ENCODE measurements around the gene COL18A1. TPM values are rescaled to one million over a fixed set of nuclear protein-coding genes. Genes with fewer than 3 reads are reported as not detected.

COL18A1 gene
- total and polyA plus RNA-seq, 4 donors = 44.9 to 308 (median 232) TPM

DNA sequence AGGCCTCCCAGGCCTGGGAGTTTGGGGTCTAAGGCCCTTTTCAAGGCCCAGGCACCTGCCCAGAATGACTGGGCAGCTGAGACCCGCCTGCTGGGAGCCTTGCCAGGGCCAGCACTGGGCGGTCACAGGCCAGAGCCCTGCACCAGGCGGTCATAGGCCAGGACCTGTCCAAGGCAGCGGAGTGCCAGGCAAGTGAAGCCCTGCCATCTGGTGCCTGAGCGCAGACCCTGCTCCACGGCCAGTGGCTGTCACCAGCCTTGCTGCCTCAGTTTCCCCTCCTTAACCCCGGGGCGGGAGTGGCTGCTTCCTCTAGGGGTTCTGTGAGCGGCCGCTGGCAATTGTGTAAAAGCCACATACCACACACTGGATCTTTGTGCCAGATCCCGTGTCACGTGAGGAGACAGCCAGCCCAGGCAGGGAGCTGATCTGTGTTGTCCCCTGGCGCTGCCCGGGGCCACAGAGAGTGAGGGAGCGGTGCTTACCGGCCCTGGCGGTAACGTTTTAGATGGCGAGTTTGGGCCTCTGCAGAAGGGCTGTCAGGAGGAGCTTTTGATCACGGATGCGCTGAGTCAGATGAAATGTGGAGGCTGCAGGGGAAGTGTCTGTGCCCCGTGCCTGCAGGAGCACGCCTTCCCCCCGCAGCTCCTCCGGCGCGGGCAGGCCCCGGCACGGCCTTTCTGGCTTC is 4.6 kb downstream of the COL18A1 start:
- Histone ChIP-seq H3K9ac (ENCODE audit: low read depth in 1 of 2, low read length in 2 of 2) (peak overlapping the region; percentile 33 to 57), H3K4me1 (ENCODE audit: control insufficient read depth in 4 of 4, insufficient read depth in 4 of 4, low read length in 3 of 4) (peaks cover 23 to 36% (median 28%) of the 10 kb centered on the region in 4 donors), H3K36me3 (ENCODE audit: control insufficient read depth in 4 of 4, insufficient read depth in 3 of 4, low read depth in 1 of 4, low read length in 3 of 4) (no peaks in the 10 kb centered on the region), H3K9me3 (ENCODE audit: control insufficient read depth in 4 of 4, low read length in 3 of 4) (no peaks in the 10 kb centered on the region), H3K27me3 (ENCODE audit: control insufficient read depth in 4 of 4, insufficient read depth in 4 of 4, low read length in 3 of 4) (no peaks in the 10 kb centered on the region), H3K4me3 (ENCODE audit: low read depth in 1 of 3, low read length in 3 of 3) (peak overlapping the region in 1 of 3 donors; percentile 31), H3K27ac (ENCODE audit: low read depth in 1 of 2, low read length in 2 of 2) (peak overlapping the region; percentile 76 to 90)
- TF ChIP-seq YY1 (IDR thresholded peaks at IDR 0.05) (no peak), HNF4A (conservative IDR thresholded peaks at IDR 0.05) (peak; percentile 39 to 59), NR2F2 (IDR thresholded peaks at IDR 0.05) (no peak), RAD21 (IDR thresholded peaks at IDR 0.05) (peak in 1 of 2 donors; percentile 47), GABPA (IDR thresholded peaks at IDR 0.05 in 1 of 2, conservative IDR thresholded peaks at IDR 0.05 in 1 of 2) (no peak), RXRA (IDR thresholded peaks at IDR 0.05) (peak; percentile 25 to 44), SP1 (IDR thresholded peaks at IDR 0.05) (peak; percentile 49), HNF4G (IDR thresholded peaks at IDR 0.05) (no peak), EGR1 (IDR thresholded peaks at IDR 0.05; ENCODE audit: low read depth in 2 of 2) (no peak), JUND (IDR thresholded peaks at IDR 0.05) (no peak)
- TF ChIP-seq, protein P1, sequence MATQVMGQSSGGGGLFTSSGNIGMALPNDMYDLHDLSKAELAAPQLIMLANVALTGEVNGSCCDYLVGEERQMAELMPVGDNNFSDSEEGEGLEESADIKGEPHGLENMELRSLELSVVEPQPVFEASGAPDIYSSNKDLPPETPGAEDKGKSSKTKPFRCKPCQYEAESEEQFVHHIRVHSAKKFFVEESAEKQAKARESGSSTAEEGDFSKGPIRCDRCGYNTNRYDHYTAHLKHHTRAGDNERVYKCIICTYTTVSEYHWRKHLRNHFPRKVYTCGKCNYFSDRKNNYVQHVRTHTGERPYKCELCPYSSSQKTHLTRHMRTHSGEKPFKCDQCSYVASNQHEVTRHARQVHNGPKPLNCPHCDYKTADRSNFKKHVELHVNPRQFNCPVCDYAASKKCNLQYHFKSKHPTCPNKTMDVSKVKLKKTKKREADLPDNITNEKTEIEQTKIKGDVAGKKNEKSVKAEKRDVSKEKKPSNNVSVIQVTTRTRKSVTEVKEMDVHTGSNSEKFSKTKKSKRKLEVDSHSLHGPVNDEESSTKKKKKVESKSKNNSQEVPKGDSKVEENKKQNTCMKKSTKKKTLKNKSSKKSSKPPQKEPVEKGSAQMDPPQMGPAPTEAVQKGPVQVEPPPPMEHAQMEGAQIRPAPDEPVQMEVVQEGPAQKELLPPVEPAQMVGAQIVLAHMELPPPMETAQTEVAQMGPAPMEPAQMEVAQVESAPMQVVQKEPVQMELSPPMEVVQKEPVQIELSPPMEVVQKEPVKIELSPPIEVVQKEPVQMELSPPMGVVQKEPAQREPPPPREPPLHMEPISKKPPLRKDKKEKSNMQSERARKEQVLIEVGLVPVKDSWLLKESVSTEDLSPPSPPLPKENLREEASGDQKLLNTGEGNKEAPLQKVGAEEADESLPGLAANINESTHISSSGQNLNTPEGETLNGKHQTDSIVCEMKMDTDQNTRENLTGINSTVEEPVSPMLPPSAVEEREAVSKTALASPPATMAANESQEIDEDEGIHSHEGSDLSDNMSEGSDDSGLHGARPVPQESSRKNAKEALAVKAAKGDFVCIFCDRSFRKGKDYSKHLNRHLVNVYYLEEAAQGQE (IDR thresholded peaks at IDR 0.05) = peak; percentile 57
- TF ChIP-seq, protein P2, sequence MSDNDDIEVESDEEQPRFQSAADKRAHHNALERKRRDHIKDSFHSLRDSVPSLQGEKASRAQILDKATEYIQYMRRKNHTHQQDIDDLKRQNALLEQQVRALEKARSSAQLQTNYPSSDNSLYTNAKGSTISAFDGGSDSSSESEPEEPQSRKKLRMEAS (IDR thresholded peaks at IDR 0.05) = no peak
- 37% methylated on average over 29 of the region's 29 CpGs for WGBS
- no peak for DNase-seq (ENCODE audit: low spot score)

DNA sequence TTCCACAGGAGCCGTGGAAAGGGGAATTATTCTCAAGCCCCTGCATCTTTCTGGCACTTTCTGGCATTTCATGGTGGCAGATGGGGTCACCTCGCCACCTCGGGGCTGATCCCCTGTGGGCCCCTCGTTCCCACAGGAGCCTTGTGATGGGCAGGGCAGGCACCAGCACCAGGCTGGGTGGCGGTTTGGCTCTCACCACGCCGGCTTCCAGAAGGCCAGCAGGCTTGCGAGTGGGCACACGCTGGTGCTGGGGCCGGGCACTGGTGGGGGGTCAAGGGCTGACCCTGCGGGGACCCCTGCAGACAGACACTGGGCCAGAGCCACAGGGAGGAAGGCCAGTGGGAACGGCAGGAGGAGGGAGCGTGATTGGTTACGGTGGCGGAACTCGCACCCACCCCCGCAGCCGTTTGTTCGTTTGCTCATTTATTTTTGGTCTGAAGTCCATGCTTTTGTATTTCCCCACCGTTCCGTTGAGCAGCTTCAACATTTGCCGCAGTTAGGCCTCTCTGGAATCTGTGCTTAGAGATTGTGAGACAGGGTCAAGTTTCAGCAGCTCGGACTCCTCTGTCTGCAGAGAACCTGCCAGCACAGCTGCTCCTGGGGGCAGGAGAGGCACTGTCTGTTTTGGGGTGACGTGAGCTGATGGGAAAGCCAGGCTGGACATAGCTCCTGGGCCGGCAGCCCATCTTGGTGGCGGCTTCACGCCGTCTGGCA is 5.3 kb downstream of the COL18A1 start:
- DNase-seq (ENCODE audit: low spot score) = peak; percentile 57
- Histone ChIP-seq H3K4me3 (ENCODE audit: low read depth in 1 of 3, low read length in 3 of 3) (peak overlapping the region in 1 of 3 donors; percentile 31), H3K27ac (ENCODE audit: low read depth in 1 of 2, low read length in 2 of 2) (peak overlapping the region; percentile 76 to 90), H3K4me1 (ENCODE audit: control insufficient read depth in 4 of 4, insufficient read depth in 4 of 4, low read length in 3 of 4) (peaks cover 23 to 36% (median 27%) of the 10 kb centered on the region in 4 donors), H3K36me3 (ENCODE audit: control insufficient read depth in 4 of 4, insufficient read depth in 3 of 4, low read depth in 1 of 4, low read length in 3 of 4) (no peaks in the 10 kb centered on the region), H3K9me3 (ENCODE audit: control insufficient read depth in 4 of 4, low read length in 3 of 4) (no peaks in the 10 kb centered on the region), H3K9ac (ENCODE audit: low read depth in 1 of 2, low read length in 2 of 2) (peak overlapping the region; percentile 33 to 73), H3K27me3 (ENCODE audit: control insufficient read depth in 4 of 4, insufficient read depth in 4 of 4, low read length in 3 of 4) (no peaks in the 10 kb centered on the region)
- WGBS = 39% methylated on average over 28 of the region's 28 CpGs
- TF ChIP-seq, protein P3, sequence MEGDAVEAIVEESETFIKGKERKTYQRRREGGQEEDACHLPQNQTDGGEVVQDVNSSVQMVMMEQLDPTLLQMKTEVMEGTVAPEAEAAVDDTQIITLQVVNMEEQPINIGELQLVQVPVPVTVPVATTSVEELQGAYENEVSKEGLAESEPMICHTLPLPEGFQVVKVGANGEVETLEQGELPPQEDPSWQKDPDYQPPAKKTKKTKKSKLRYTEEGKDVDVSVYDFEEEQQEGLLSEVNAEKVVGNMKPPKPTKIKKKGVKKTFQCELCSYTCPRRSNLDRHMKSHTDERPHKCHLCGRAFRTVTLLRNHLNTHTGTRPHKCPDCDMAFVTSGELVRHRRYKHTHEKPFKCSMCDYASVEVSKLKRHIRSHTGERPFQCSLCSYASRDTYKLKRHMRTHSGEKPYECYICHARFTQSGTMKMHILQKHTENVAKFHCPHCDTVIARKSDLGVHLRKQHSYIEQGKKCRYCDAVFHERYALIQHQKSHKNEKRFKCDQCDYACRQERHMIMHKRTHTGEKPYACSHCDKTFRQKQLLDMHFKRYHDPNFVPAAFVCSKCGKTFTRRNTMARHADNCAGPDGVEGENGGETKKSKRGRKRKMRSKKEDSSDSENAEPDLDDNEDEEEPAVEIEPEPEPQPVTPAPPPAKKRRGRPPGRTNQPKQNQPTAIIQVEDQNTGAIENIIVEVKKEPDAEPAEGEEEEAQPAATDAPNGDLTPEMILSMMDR (IDR thresholded peaks at IDR 0.05; ENCODE audit: low read depth, low read length, missing input control) = no peak
- TF ChIP-seq FOXA2 (IDR thresholded peaks at IDR 0.05) = no peak
- peak; percentile 86 for TF ChIP-seq SP1 (IDR thresholded peaks at IDR 0.05)
- peak; percentile 69 to 89 for TF ChIP-seq EGR1 (IDR thresholded peaks at IDR 0.05; ENCODE audit: low read depth in 2 of 2)
- TF ChIP-seq HNF4A (conservative IDR thresholded peaks at IDR 0.05) = peak; percentile 76 to 80
- TF ChIP-seq, protein P4, sequence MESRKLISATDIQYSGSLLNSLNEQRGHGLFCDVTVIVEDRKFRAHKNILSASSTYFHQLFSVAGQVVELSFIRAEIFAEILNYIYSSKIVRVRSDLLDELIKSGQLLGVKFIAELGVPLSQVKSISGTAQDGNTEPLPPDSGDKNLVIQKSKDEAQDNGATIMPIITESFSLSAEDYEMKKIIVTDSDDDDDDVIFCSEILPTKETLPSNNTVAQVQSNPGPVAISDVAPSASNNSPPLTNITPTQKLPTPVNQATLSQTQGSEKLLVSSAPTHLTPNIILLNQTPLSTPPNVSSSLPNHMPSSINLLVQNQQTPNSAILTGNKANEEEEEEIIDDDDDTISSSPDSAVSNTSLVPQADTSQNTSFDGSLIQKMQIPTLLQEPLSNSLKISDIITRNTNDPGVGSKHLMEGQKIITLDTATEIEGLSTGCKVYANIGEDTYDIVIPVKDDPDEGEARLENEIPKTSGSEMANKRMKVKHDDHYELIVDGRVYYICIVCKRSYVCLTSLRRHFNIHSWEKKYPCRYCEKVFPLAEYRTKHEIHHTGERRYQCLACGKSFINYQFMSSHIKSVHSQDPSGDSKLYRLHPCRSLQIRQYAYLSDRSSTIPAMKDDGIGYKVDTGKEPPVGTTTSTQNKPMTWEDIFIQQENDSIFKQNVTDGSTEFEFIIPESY (IDR thresholded peaks at IDR 0.05) = no peak
- TF ChIP-seq, protein P1 (IDR thresholded peaks at IDR 0.05) = peak; percentile 69
- TF ChIP-seq TAF1 (conservative IDR thresholded peaks at IDR 0.05) = no peak
- TF ChIP-seq YY1 (IDR thresholded peaks at IDR 0.05) = peak; percentile 21
- TF ChIP-seq RXRA (IDR thresholded peaks at IDR 0.05) = peak in 1 of 2 donors; percentile 49
- TF ChIP-seq NR2F2 (IDR thresholded peaks at IDR 0.05) = no peak

Data from liver (tissue), 9 donors.